HepG2 (cell line): ENCODE results near the gene DUOXA1. TPM values are rescaled to one million over a fixed set of nuclear protein-coding genes. Genes with fewer than 3 reads are reported as not detected.

ENCODE experiments used
- ATAC-seq: fragments of 200-7000 bp; cut with Tn5 transposase; 3 replicates; pipeline ENCODE4 v1.9.1; 2020; ENCODE audit warnings: mild to moderate bottlenecking, moderate library complexity
- BruUV-seq: library from RNA; stranded (reverse); fragments of 400-500 nt; replicated peaks from 2 replicates; lab custom pipeline; 2021; lab: Mats Ljungman, UMichigan
- CTCF ChIA-PET: fragments of 300-600 bp; formaldehyde crosslinking; extraction: SDS; loops from one replicate; lab custom pipeline; 2021; ENCODE audit warnings: low total read pairs, inconsistent platforms, low intra/inter-chr PET ratio; lab: Yijun Ruan, JAX
- POLR2A ChIA-PET: fragments of 350-600 bp; sonication (Branson Sonifier 250); formaldehyde crosslinking; loops from one replicate; lab custom pipeline; 2020; ENCODE audit warnings: antibody characterized with exemption, inconsistent platforms; lab: Yijun Ruan, JAX
- DNase-seq: peaks from one replicate; pipeline ENCODE4 v3.0.0-alpha.2; 2015; ENCODE audit warnings: low spot score
- FAIRE-seq: peaks from 3 replicates; lab custom pipeline; 2011; peaks lifted over from hg19 to GRCh38; lab: Jason Lieb, UNC
- H2AFZ ChIP-seq: one replicate; pipeline ENCODE4 v1.6.1; 2011; ENCODE audit warnings: low read length, inconsistent platforms
- H3K27ac ChIP-seq: fragments of 300-600 bp; 3 replicates; pipeline ENCODE4 v1.8.0; 2011; ENCODE audit warnings: mixed run types, mild to moderate bottlenecking, mixed read lengths, low read length, inconsistent platforms; ENCODE audit not compliant: insufficient read depth; ENCODE audit errors: extremely low read length
- H3K27me3 ChIP-seq, 2 experiments: fragments of 200-600 bp in 1 of 2; 2 replicates in 1 of 2; 3 replicates in 1 of 2; pipeline versions ENCODE4 v1.6.0 to v1.8.0; 2011; ENCODE audit warnings: low read length in 2 of 2, mild to moderate bottlenecking in 2 of 2, moderate library complexity in 2 of 2, inconsistent platforms in 1 of 2; ENCODE audit not compliant: insufficient read depth in 2 of 2, control insufficient read depth in 1 of 2
- H3K36me3 ChIP-seq, 2 experiments: fragments of 200-600 bp in 1 of 2; replicated peaks in 1 of 2; 2 replicates in 1 of 2; 3 replicates in 1 of 2; pipeline versions ENCODE4 v1.5.1 to v1.8.0; 2011; ENCODE audit warnings: low read length in 2 of 2, inconsistent platforms in 1 of 2; ENCODE audit not compliant: insufficient read depth in 2 of 2, control insufficient read depth in 1 of 2
- H3K4me1 ChIP-seq: 2 replicates; pipeline ENCODE4 v1.5.1; 2012; ENCODE audit warnings: low read length, inconsistent platforms; ENCODE audit not compliant: insufficient read depth
- H3K4me2 ChIP-seq: 2 replicates; pipeline ENCODE4 v1.6.0; 2011; ENCODE audit warnings: low read depth, low read length, inconsistent platforms
- H3K4me3 ChIP-seq, 3 experiments: fragments of 200-600 bp in 1 of 3; sonication (generic), shearing (Covaris generic) in 1 of 3; replicated peaks in 1 of 3; 2 replicates each; pipeline ENCODE4 v1.5.1; 2011 to 2016; ENCODE audit warnings: low read length in 3 of 3, inconsistent platforms in 2 of 3, low read depth in 2 of 3, mild to moderate bottlenecking in 2 of 3, control low read depth in 1 of 3, mixed read lengths in 1 of 3; ENCODE audit not compliant: insufficient read depth in 1 of 3
- H3K79me2 ChIP-seq: one replicate; pipeline ENCODE4 v1.6.1; 2011; ENCODE audit warnings: low read length, inconsistent platforms; ENCODE audit not compliant: insufficient read depth
- H3K9ac ChIP-seq: 2 replicates; pipeline ENCODE4 v1.6.0; 2011; ENCODE audit warnings: mild to moderate bottlenecking, low read depth, low read length, inconsistent platforms; ENCODE audit not compliant: insufficient read depth
- H3K9me3 ChIP-seq: 2 replicates; pipeline ENCODE4 v1.5.1; 2012; ENCODE audit warnings: mild to moderate bottlenecking, low read length
- H4K20me1 ChIP-seq: 2 replicates; pipeline ENCODE4 v1.6.0; 2011; ENCODE audit warnings: inconsistent platforms, mild to moderate bottlenecking, low read length, moderate library complexity; ENCODE audit not compliant: insufficient read depth
- ETV6 ChIP-seq: sonication (generic); formaldehyde crosslinking; conservative IDR thresholded peaks from 2 replicates; pipeline ENCODE4 v1.4.0; 2020; ENCODE audit warnings: missing genetic modification reagents
- GFI1 ChIP-seq: sonication (generic); formaldehyde crosslinking; IDR thresholded peaks from 2 replicates; pipeline ENCODE4 v1.5.0; 2020; ENCODE audit warnings: missing genetic modification reagents, mild to moderate bottlenecking, borderline replicate concordance
- KAT8 ChIP-seq: IDR thresholded peaks from 2 replicates; pipeline ENCODE4 v1.6.1; 2016; ENCODE audit warnings: missing genetic modification reagents, missing compliant biosample characterization
- KLF9 ChIP-seq: IDR thresholded peaks from 2 replicates; pipeline ENCODE4 v1.6.1; 2016; ENCODE audit warnings: low read depth
- MEIS1 ChIP-seq: sonication (generic); formaldehyde crosslinking; IDR thresholded peaks from 2 replicates; pipeline ENCODE4 v1.9.0; 2021; ENCODE audit warnings: mild to moderate bottlenecking, missing genetic modification reagents, moderate library complexity, borderline replicate concordance
- NFKBIZ ChIP-seq: IDR thresholded peaks from 2 replicates; pipeline ENCODE4 v1.6.1; 2018; ENCODE audit warnings: missing genetic modification reagents, missing compliant biosample characterization
- PITX1 ChIP-seq: sonication (generic); formaldehyde crosslinking; IDR thresholded peaks from 2 replicates; pipeline ENCODE4 v1.5.1; 2020; ENCODE audit warnings: mild to moderate bottlenecking, missing genetic modification reagents
- POLR2A ChIP-seq, 2 experiments: IDR thresholded peaks; 2 replicates each; pipeline ENCODE4 v1.6.1; 2011; ENCODE audit warnings: low read depth in 2 of 2, low read length in 2 of 2, mild to moderate bottlenecking in 1 of 2, moderate library complexity in 1 of 2; ENCODE audit not compliant: insufficient read depth in 1 of 2
- U2AF1 ChIP-seq: fragments of 200-400 bp; formaldehyde crosslinking; optimal IDR thresholded peaks from 2 replicates; pipeline ENCODE3; 2017; ENCODE audit warnings: mild to moderate bottlenecking, low read depth, low read length
- ZNF256 ChIP-seq: sonication (generic); formaldehyde crosslinking; conservative IDR thresholded peaks from 2 replicates; pipeline ENCODE4 v1.4.0; 2020; ENCODE audit warnings: missing genetic modification reagents
- ZNF441 ChIP-seq: sonication (generic); formaldehyde crosslinking; IDR thresholded peaks from 2 replicates; pipeline ENCODE4 v1.7.0; 2021; ENCODE audit warnings: missing genetic modification reagents, borderline replicate concordance
- ZNF713 ChIP-seq: sonication (generic); formaldehyde crosslinking; IDR thresholded peaks from 2 replicates; pipeline ENCODE4 v1.4.0; 2020; ENCODE audit warnings: mild to moderate bottlenecking, missing genetic modification reagents
- WGBS: methylation state at CpG from one replicate; pipeline ENCODE4 v1.1.6; 2017; ENCODE audit warnings: low lambda C conversion rate; 5-methylcytosine and 5-hydroxymethylcytosine counted together
- in situ Hi-C: cut with HindIII; loops from 2 replicates; pipeline ENCODE4 v1.10.0; 2017; ENCODE audit warnings: low pct_unique_long_range_greater_than_20kb; ENCODE audit not compliant: extremely low pct_ligation_motif_present
- intact Hi-C: fragments of 100-400 bp; cut with micrococcal nuclease; formaldehyde crosslinking; loops from one replicate; pipeline ENCODE4 v1.10.0; 2022; ENCODE audit not compliant: unreplicated experiment
- polyA plus RNA-seq, 8 experiments: library from polyadenylated mRNA; depleted of rRNA in 3 of 8; stranded (reverse) in 7 of 8; unstranded in 1 of 8; fragments of >200 nt; fragmentation: Illumina TruSeq in 4 of 8; extraction: Trizol in 4 of 8; gene quantifications; 2 replicates each; pipeline versions ENCODE4 v1.2.1 to v1.2.3, GENCODE V29; 2011 to 2016; ENCODE audit warnings: low read depth in 4 of 8, missing spikeins in 1 of 8, mixed read lengths in 1 of 8; ENCODE audit not compliant: insufficient read depth in 1 of 8
- total RNA-seq, 5 experiments: library from RNA; depleted of rRNA; stranded (reverse); fragments of >200 nt; fragmentation: Illumina TruSeq; extraction: Trizol; gene quantifications; 2 replicates each; pipeline ENCODE4 v1.2.3, GENCODE V29; 2016; ENCODE audit warnings: low read depth in 1 of 5
- TF ChIP-seq, protein P1 (sequence below): sonication (generic); formaldehyde crosslinking; IDR thresholded peaks from 2 replicates; pipeline ENCODE4 v1.4.0; 2020; ENCODE audit warnings: missing genetic modification reagents

The DUOXA1 gene
- total and polyA plus RNA-seq, 2 of the 13 experiments (the other 11 are each of a cell fraction or from before 2014, with no cell fraction given) = not detected

DNA sequence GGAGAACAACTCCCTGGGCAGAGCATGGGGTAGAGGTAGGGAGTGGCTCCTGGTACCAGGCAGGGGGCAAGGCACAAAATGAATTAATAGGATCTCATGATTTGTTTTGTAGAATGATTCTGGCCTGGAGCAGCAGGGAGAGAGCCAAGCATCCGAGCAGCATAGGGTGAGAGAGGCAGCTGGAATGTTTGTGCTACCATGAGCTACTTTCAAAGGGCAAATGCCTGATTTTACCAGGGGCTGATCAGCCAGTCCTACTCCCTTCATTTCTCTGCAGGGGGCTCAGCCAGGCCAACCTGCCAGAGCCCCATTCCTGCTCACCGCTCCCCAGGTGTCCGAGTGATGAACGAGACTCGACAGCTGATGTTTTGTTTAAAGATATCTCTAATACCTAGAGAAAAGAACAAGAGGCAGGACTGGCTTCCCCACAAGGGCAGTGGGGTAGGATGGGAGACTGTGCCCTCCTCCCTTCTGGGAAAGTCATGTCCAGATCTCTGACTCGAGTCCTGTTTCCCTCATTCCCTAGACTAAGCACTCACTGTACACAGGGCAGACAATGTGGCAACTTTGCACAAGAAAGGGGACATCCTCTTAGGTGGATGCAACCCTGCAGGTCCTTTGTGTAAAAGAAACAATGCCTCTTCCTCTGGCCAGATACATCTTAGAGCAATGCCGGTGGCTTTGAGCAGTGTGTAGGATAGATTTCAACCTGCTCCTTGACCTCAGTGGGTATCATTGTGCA lies 28.6 kb downstream of the DUOXA1 start:
- CTCF ChIA-PET = no interaction called here
- H3K79me2 ChIP-seq = no peaks in the 10 kb centered on the region
- TF ChIP-seq ETV6 = no peak
- no peak for TF ChIP-seq U2AF1
- TF ChIP-seq, protein P1, sequence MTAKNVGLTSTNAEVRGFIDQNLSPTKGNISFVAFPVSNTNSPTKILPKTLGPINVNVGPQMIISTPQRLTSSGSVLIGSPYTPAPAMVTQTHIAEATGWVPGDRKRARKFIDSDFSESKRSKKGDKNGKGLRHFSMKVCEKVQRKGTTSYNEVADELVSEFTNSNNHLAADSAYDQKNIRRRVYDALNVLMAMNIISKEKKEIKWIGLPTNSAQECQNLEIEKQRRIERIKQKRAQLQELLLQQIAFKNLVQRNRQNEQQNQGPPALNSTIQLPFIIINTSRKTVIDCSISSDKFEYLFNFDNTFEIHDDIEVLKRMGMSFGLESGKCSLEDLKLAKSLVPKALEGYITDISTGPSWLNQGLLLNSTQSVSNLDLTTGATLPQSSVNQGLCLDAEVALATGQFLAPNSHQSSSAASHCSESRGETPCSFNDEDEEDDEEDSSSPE = no peak
- TF ChIP-seq ZNF441 = no peak
- no peak for TF ChIP-seq NFKBIZ
- TF ChIP-seq MEIS1 (CRISPR knock-in tag) = no peak
- TF ChIP-seq KAT8 (CRISPR knock-in tag) = no peak
- no peak for TF ChIP-seq ZNF256 (CRISPR knock-in tag)
- TF ChIP-seq ZNF713 (CRISPR knock-in tag) = no peak
- no peak for TF ChIP-seq PITX1 (CRISPR knock-in tag)
- TF ChIP-seq KLF9 (CRISPR knock-in tag) = no peak
- TF ChIP-seq GFI1 (CRISPR knock-in tag) = no peak
- TF ChIP-seq POLR2A (IDR thresholded peaks at IDR 0.05; ENCODE audit: insufficient read depth in 1 of 2, low read depth in 2 of 2, low read length in 2 of 2) = no peak
- H3K9ac ChIP-seq = no peak overlapping the region
- in situ Hi-C loops = no loop called here
- H3K4me3 ChIP-seq = no peak overlapping the region
- ATAC-seq = no peak
- H2AFZ ChIP-seq = no peak overlapping the region
- 31% methylated on average over 7 of the region's 7 CpGs for WGBS
- FAIRE-seq = no peak
- peaks cover 8 to 40% of the 10 kb centered on the region in 2 experiments for H3K27me3 ChIP-seq
- POLR2A ChIA-PET = interaction anchor here (1.3 kb wide), 1 partner anchor 17 kb away, joined by 3 read pairs; no protein-coding TSS in a partner anchor
- no peaks in the 10 kb centered on the region for H3K4me1 ChIP-seq
- intact Hi-C loops = no loop called here
- no peaks in the 10 kb centered on the region for H3K9me3 ChIP-seq
- H3K27ac ChIP-seq = no peak overlapping the region
- DNase-seq = no peak
- H4K20me1 ChIP-seq = no peaks in the 10 kb centered on the region
- no peak overlapping the region for H3K4me2 ChIP-seq
- BruUV-seq = no TSS peak
- no peaks in the 10 kb centered on the region for H3K36me3 ChIP-seq
